GM21619 (cell line): ENCODE measurements around the gene PTGIS.
"Not testable (repeated sequence)": the region's sequence is repeated elsewhere in the genome, so short reads cannot be mapped to it uniquely, and the experiment has no call there.

Experiments
- ATAC-seq: cut with Tn5 transposase; IDR thresholded peaks from one replicate; pipeline ENCODE4 v1.9.1; 2021; ENCODE audit not compliant: unreplicated experiment

PTGIS gene

GRCh38 chr20:49579874-49580812 lies 12.2 kb upstream of the PTGIS start:
- no peak for ATAC-seq

DNA sequence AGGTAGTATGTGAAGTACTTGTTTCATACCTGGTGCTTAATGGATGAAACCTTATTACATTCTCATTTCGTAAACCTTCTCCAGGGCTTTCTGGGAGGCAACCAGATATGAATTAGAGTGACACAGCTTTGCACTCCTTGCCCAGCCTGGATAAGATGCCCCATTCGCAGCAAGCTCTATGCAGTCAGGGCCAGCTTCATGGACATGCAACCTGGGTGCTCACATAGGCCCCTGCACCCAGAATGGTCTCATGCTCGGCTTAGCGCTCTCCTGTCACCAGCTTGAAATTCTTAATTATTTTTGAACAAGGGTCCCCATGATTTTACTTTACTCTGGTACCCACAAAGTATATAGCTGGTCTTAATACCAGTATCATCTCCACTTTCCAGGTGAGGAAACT lies 11.3 kb upstream of the PTGIS start:
- ATAC-seq: no peak

DNA sequence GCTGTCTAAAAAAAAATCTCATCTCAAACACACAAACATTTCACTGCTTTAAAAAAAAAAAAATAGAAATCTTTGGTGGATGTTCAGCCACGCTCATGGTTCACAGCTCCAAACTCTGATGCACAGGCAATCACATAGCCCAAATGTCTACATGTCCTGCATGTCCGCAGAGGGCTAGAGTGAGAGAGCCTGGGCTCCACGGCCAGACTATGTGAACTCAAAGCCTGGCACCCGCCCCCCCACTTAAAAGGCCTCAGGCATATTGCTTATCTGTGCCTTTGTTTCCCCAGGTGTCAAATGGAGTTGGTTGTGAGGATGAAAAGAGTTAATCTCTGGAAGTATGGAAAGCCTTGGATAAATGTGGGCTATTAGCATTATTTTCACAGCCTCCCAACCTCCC lies 10.5 kb upstream of the PTGIS start:
- ATAC-seq: no peak

DNA sequence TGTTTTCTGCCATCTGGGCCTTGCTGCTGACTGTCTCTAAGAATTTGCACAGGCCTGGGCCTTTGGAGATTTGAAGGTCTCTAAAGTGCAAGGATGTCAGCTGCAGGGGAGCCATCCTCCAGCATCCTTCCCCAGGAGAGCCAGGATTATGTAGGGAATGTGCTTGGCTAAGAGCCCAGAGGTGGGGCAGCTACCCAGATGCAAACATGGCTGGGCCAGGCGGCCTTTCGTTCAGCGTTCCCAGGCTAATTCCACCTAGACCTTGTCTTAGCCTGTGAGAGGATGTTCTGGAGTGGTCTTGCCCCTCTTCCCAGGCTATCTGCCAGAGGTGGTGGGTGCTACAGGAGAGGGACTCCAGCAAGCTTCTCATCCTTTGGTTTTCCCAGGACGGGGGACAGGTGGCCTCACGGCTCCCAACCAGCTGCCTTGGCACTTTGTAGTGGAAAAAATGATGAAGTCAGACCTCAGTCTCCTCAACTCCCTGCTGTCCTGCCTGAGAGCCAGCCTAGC lies 7.7 kb upstream of the PTGIS start:
- no peak for ATAC-seq

DNA sequence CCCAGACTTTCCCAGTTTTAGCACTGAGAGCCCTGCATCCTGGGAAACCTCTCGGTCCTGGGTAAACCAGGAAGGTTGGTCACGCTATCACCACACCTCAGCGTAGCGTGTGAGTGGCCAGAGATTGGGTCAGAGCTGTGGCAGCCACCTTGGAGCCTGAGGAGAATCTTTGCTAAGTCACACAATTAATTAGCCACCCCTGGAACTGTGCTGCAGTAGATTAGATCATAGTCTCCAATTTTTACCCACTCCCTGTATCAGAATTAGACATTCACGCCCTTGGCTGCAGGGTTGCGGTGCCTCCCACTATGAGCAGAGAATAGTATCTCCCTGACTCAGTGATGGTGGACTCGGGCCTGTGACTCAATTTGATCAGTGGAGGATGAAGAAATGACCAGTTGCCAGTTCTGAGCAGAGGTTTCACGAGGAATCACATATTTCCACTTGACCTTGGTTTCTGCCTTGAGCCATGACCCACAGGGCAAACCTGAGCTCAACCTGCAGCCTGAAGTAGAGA lies 6.0 kb upstream of the PTGIS start:
- ATAC-seq: no peak

- ATAC-seq: no peak
These were observed 4.9 kb upstream of the PTGIS start for GRCh38 chr20:49572857-49573256.

- ATAC-seq: no peak
These were observed 3.6 kb upstream of the PTGIS start for GRCh38 chr20:49571553-49571835.

DNA sequence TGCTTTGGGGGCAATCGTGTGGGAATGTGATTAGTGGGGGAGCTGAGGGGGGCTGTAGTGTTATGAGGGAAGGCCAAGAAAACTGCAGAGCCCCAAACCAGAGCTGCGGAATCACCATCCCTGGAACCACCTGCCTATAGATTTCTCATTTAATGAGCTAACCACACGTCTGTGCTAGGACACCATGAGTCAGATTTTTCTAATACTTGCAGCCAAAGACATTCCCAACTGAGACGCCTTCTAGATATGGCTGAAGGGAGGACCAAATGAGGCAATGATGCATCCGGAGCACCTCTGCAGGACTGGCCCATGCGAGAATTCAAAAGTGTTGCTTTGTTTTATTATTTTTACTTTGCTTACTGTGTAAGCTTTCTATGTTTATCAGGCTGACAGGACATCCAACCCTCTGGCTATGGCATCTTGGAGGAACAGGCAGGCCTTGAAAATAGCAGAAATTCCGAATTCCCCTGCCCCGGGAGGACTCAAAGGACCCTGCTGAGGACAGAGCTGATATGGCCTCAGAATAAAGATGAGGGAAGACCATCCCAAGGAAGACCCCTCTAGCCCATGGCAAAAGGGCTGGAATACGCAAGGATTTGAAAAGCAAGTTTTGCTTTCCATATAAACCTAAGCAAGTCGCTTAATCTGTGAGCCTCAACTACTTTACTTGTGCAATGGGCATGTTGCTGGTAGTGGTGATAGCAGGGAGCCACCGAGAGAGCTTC lies 3.1 kb upstream of the PTGIS start:
- ATAC-seq: no peak

DNA sequence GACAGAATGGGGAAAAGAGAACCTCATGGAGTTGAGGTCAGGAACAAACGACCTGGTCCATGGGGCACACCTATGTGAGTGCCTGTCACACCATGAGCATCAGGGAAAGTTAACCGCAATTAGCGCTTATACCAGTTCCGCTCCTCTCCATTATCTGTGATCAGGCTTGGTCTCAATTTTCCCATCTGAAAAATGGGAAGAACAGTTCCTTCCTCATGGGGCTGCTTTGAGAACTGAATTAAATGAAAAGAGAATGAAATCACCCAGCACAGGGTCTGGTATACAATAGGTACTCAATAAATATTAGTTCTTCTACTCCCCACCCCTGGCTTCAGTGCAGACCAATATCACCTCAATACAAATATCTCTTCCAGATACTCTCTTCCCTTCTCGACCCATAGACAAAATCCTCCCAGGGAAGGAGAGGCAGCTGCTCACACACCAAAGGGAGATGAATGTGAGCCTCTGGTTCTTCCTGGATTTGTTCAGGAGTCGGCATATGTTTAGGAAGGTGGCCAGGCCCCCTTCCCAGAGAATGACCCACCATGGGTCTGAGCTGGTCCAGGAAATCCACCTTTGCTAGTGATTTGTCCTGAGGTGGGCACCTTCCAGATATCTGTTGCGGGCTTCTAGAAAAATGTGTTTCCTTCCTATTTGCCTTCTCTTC lies 2.4 kb upstream of the PTGIS start:
- no peak for ATAC-seq

DNA sequence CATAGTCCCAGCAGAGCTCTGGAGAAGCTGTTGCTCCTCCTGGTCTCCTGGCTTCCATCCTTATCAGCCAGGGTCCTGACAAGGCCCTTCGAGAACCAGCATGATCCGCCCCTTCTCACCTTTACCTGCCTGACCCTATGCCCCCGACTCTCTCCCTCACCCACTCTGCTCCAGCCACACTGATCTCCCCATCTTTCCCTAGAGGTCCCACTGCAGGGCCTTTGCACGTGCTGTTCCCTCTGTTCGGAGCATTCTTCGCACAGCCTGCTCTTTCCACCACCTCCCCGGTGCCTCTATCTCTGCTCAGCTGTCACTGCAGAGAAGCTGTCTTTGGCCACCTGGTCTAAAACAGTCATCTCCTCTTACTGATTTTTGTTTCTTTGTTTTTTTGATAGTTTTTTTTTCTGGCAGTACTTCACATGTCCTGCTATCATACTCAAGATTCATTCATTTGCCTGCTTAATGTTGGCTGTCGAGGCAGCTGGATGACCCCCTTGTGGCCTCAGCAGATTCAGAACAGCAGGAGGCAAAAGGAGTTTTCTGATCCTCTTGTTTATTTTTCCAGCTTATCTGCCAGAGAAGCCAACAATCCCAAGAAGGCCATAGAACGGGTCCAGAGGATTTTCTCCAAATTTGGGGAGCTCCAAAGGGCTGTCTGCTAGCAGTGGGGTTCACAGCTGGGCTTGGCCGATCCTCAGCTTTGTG lies 1.6 kb upstream of the PTGIS start:
- ATAC-seq: no peak

- no peak for ATAC-seq
These were observed 578 bp upstream of the PTGIS start for GRCh38 chr20:49568278-49569151.

- no peak for ATAC-seq
These were observed 1.3 kb downstream of the PTGIS start for GRCh38 chr20:49566401-49567364.

GRCh38 chr20:49564991-49565390 lies 2.9 kb downstream of the PTGIS start:
- not testable (repeated sequence) for ATAC-seq

DNA sequence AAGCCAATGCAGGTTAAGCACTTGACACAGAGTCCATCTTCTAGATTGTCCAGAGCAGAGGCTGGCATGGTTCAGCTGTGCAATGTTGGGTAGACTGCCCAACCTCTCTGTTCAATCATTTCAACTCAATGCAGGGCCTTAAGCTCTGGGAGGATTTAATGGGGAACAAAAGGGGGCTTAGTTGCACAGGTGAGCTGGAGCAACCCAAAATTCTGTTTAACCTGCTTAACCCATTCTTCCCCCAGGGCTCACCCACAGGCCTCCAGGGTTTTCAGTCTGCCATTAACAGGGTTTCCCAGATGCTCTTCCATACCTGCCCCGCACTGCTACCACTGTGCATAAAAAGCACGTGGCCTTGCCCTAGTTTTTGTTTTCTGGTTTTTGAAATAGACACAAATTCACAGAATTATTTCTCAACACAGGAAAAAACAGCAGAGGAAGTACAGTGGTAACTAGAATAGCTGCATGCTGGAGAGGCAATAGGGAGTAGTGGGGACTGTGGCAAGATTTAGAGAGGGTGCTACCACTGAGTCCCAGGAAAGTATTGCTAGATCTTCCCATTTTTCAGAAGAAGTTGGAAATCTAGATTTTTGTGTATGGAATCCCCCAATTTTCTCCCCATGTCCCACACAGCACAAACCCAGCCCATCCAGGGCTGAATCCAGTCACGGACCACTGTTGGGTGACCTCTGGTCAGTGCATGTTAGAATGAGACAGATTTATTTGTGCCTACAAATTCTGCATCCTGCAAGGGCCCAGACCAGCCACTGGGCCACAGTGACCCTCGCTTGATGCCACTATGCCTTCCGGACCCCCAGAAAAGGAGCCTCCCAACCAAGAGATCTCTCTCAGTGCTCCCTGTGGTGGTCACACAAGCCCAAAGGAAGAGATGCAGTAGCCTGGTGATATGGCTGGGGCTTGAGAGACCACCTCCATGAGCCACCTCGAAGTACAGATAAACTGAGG lies 4.6 kb downstream of the PTGIS start:
- no peak for ATAC-seq

GRCh38 chr20:49562311-49563014 lies 5.5 kb downstream of the PTGIS start:
- ATAC-seq: no peak

DNA sequence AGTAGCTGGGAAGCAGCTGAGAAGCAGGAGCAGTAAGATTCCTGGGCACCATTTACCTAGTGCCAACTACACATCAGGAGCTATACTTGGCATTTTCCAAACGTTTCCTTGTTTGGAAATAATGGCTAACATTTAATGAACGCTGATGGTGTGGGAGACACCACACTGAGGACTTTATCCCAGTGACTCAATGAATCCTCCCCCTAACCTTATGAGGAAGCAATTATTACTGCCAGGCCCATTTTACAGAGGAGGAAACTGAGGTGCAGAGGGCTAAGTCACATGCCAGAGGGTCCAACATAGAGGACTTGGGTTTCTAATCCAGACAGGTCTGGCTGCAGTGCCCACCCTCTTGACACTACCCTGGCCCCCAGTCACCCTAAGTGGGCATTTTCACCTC lies 6.1 kb downstream of the PTGIS start:
- no peak for ATAC-seq

GRCh38 chr20:49561256-49561655 lies 6.7 kb downstream of the PTGIS start:
- ATAC-seq: no peak
